GM19351 (cell line): ENCODE data around the gene USP47.

Source experiments
- ATAC-seq: cut with Tn5 transposase; IDR thresholded peaks from one replicate; pipeline ENCODE4 v1.9.1; 2021; ENCODE audit warnings: mild to moderate bottlenecking, moderate library complexity; ENCODE audit not compliant: unreplicated experiment

The USP47 gene

GRCh38 chr11:11965656-11966353, 124.0 kb downstream of the USP47 start:
- ATAC-seq = no peak

- ATAC-seq = no peak
These were observed 124.6 kb downstream of the USP47 start for GRCh38 chr11:11966354-11966741.

GRCh38 chr11:11966826-11967668, 125.3 kb downstream of the USP47 start:
- peak; percentile 99 for ATAC-seq

- ATAC-seq = no peak
These were observed 126.1 kb downstream of the USP47 start for GRCh38 chr11:11967669-11968510.

GRCh38 chr11:11968511-11969280, 126.9 kb downstream of the USP47 start:
- ATAC-seq = no peak

- no peak for ATAC-seq
These were observed 127.8 kb downstream of the USP47 start for GRCh38 chr11:11969380-11970215.

GRCh38 chr11:11970556-11970955, 128.8 kb downstream of the USP47 start:
- no peak for ATAC-seq

GRCh38 chr11:11971906-11972547, 130.3 kb downstream of the USP47 start:
- no peak for ATAC-seq

- ATAC-seq = no peak
These were observed 131.1 kb downstream of the USP47 start for GRCh38 chr11:11972730-11973341.

GRCh38 chr11:11973361-11973800, 131.6 kb downstream of the USP47 start:
- no peak for ATAC-seq

- ATAC-seq = no peak
These were observed 132.1 kb downstream of the USP47 start for GRCh38 chr11:11973866-11974265.

- ATAC-seq = no peak
These were observed 133.7 kb downstream of the USP47 start for GRCh38 chr11:11975201-11976092.

- ATAC-seq = no peak
These were observed 134.8 kb downstream of the USP47 start for GRCh38 chr11:11976481-11977127.

GRCh38 chr11:11977206-11977938, 135.6 kb downstream of the USP47 start:
- no peak for ATAC-seq

GRCh38 chr11:11978098-11978637, 136.4 kb downstream of the USP47 start:
- ATAC-seq = no peak

GRCh38 chr11:11978792-11979487, 137.2 kb downstream of the USP47 start:
- no peak for ATAC-seq
